GM12878 (cell line): ENCODE data around the gene ERC1. TPM values are rescaled to one million over a fixed set of nuclear protein-coding genes. Genes with fewer than 3 reads are reported as not detected.

Source experiments
- ATAC-seq: fragments of 200-7000 bp; cut with Tn5 transposase; 3 replicates; pipeline ENCODE4 v1.9.1; 2020; ENCODE audit warnings: mild to moderate bottlenecking, moderate library complexity
- BruUV-seq: library from RNA; stranded (reverse); fragments of 400-500 nt; replicated peaks from 2 replicates; lab custom pipeline; 2021; lab: Mats Ljungman, UMichigan
- CTCF ChIA-PET: fragments of 300-600 bp; sonication (Branson Sonifier 250); formaldehyde crosslinking; extraction: SDS; loops from one replicate; lab custom pipeline; 2021; ENCODE audit warnings: inconsistent platforms; lab: Yijun Ruan, JAX
- POLR2A ChIA-PET: fragments of 350-600 bp; formaldehyde crosslinking; extraction: SDS; loops from one replicate; lab custom pipeline; 2021; ENCODE audit warnings: inconsistent platforms; lab: Charles Lee
- RAD21 ChIA-PET: fragments of 300-600 bp; sonication (Branson Sonifier 250); formaldehyde crosslinking; loops from one replicate; lab custom pipeline; 2023; ENCODE audit warnings: antibody characterized with exemption; ENCODE audit not compliant: unreplicated experiment; lab: Charles Lee
- SMC1A ChIA-PET: fragments of 300-600 bp; sonication (Branson Sonifier 250); formaldehyde crosslinking; loops from one replicate; lab custom pipeline; 2023; ENCODE audit not compliant: unreplicated experiment, uncharacterized antibody; lab: Charles Lee
- DNase-seq: peaks from one replicate; pipeline ENCODE4 v3.0.0-alpha.2; 2011; ENCODE audit warnings: low read depth, low spot score
- FAIRE-seq: peaks from 3 replicates; lab custom pipeline; 2011; peaks lifted over from hg19 to GRCh38; lab: Jason Lieb, UNC
- H2AFZ ChIP-seq: 2 replicates; pipeline ENCODE4 v1.6.0; 2011; ENCODE audit warnings: low read depth, low read length, control low read depth; ENCODE audit not compliant: control insufficient read depth
- H3K27ac ChIP-seq: 2 replicates; pipeline ENCODE4 v1.5.1; 2011; ENCODE audit warnings: control low read depth; ENCODE audit not compliant: control insufficient read depth, insufficient read depth
- H3K27me3 ChIP-seq, 2 experiments: replicated peaks in 1 of 2; 2 replicates each; pipeline versions ENCODE4 v1.6.0 to v1.6.1; 2011; ENCODE audit warnings: low read length in 1 of 2; ENCODE audit not compliant: control insufficient read depth in 2 of 2, insufficient read depth in 2 of 2
- H3K36me3 ChIP-seq, 2 experiments: 2 replicates each; pipeline ENCODE4 v1.5.1; 2011; ENCODE audit warnings: low read length in 1 of 2; ENCODE audit not compliant: control insufficient read depth in 2 of 2, insufficient read depth in 2 of 2
- H3K4me1 ChIP-seq: 2 replicates; pipeline ENCODE4 v1.6.1; 2011; ENCODE audit warnings: mild to moderate bottlenecking, low read length, moderate library complexity, mixed read lengths; ENCODE audit not compliant: control insufficient read depth, insufficient read depth
- H3K4me2 ChIP-seq: 2 replicates; pipeline ENCODE4 v1.6.0; 2011; ENCODE audit warnings: control low read depth; ENCODE audit not compliant: control insufficient read depth, insufficient read depth
- H3K4me3 ChIP-seq: fragments of 200-600 bp; sonication (generic); 2 replicates; pipeline ENCODE4 v1.5.1; 2016
- H3K79me2 ChIP-seq: 2 replicates; pipeline ENCODE4 v1.6.0; 2011; ENCODE audit warnings: low read length; ENCODE audit not compliant: control insufficient read depth, insufficient read depth
- H3K9ac ChIP-seq: 2 replicates; pipeline ENCODE4 v1.8.0; 2011; ENCODE audit warnings: low read length, control low read depth, mixed read lengths; ENCODE audit not compliant: control insufficient read depth, insufficient read depth
- H3K9me3 ChIP-seq: replicated peaks from 3 replicates; pipeline ENCODE4 v1.5.1; 2011; ENCODE audit warnings: mild to moderate bottlenecking, low read length; ENCODE audit not compliant: control insufficient read depth, insufficient read depth
- H4K20me1 ChIP-seq: 2 replicates; pipeline ENCODE4 v1.6.0; 2011; ENCODE audit not compliant: control insufficient read depth, insufficient read depth
- BRCA1 ChIP-seq: IDR thresholded peaks from 2 replicates; pipeline ENCODE4 v1.6.1; 2011; ENCODE audit warnings: low read depth, low read length, improper control_type of control experiment
- HDGF ChIP-seq: fragments of 450-650 bp; IDR thresholded peaks from 2 replicates; pipeline ENCODE4 v1.6.1; 2016; ENCODE audit warnings: antibody characterized with exemption
- NBN ChIP-seq: fragments of 450-650 bp; IDR thresholded peaks from 2 replicates; pipeline ENCODE4 v1.6.1; 2016
- NR2C2 ChIP-seq: IDR thresholded peaks from 2 replicates; pipeline ENCODE4 v1.6.1; 2011; ENCODE audit warnings: borderline replicate concordance, low read depth; ENCODE audit not compliant: control insufficient read depth, insufficient read length
- SREBF1 ChIP-seq: IDR thresholded peaks from 2 replicates; pipeline ENCODE4 v1.6.1; 2012; ENCODE audit warnings: mild to moderate bottlenecking, low read length
- WGBS: methylation state at CpG from one replicate; pipeline ENCODE4 v1.1.6; 2016; ENCODE audit warnings: low lambda C conversion rate; ENCODE audit not compliant: insufficient replicate concordance, insufficient coverage; ENCODE audit errors: missing lambda C conversion rate; 5-methylcytosine and 5-hydroxymethylcytosine counted together
- in situ Hi-C: fragments of 300-500 bp; cut with MboI; formaldehyde crosslinking; loops from 9 replicates; pipeline ENCODE4 v1.14.3; 2018; ENCODE audit warnings: mixed read lengths
- intact Hi-C: fragments of 100-400 bp; cut with micrococcal nuclease; formaldehyde crosslinking; loops from one replicate; pipeline ENCODE4 v1.14.2; 2022; ENCODE audit not compliant: unreplicated experiment
- polyA plus RNA-seq, 11 experiments: library from polyadenylated mRNA; depleted of rRNA in 4 of 11; unstranded in 6 of 11; stranded (reverse) in 5 of 11; fragments of >200 nt; fragmentation: Nextera tagmentation in 4 of 11; fragmentation: Illumina TruSeq in 1 of 11; extraction: Ambion mirVana in 4 of 11; extraction: Trizol in 1 of 11; gene quantifications; 1 replicate in 1 of 11; 2 replicates in 10 of 11; pipeline versions ENCODE4 v1.2.1 to v1.2.3, GENCODE V29; 2011 to 2016; ENCODE audit warnings: inconsistent platforms in 2 of 11, missing spikeins in 2 of 11, low read depth in 1 of 11
- total RNA-seq, 4 experiments: library from RNA; depleted of rRNA in 3 of 4; stranded (reverse); fragments of >200 nt in 3 of 4; fragmentation: Illumina TruSeq in 1 of 4; extraction: Trizol in 1 of 4; gene quantifications; 2 replicates each; pipeline versions ENCODE4 v1.2.1 to v1.2.3, GENCODE V29; 2013 to 2021
- TF ChIP-seq, protein P1 (sequence below), 3 experiments: IDR thresholded peaks in 2 of 3; conservative IDR thresholded peaks in 1 of 3; 2 replicates each; pipeline ENCODE4 v1.5.1; 2011; ENCODE audit warnings: low read depth in 3 of 3, low read length in 3 of 3, mild to moderate bottlenecking in 3 of 3, control low read depth in 2 of 3, moderate library complexity in 2 of 3, inconsistent platforms in 1 of 3, mixed read lengths in 1 of 3; ENCODE audit not compliant: control insufficient read depth in 2 of 3, insufficient read depth in 1 of 3; ENCODE audit errors: extremely low read depth in 1 of 3

The ERC1 gene
- total and polyA plus RNA-seq, 10 of the 15 experiments (the other 5 are each of a cell fraction or from before 2014, with no cell fraction given), result 0.75 to 8.0 (median 5.0) TPM

DNA sequence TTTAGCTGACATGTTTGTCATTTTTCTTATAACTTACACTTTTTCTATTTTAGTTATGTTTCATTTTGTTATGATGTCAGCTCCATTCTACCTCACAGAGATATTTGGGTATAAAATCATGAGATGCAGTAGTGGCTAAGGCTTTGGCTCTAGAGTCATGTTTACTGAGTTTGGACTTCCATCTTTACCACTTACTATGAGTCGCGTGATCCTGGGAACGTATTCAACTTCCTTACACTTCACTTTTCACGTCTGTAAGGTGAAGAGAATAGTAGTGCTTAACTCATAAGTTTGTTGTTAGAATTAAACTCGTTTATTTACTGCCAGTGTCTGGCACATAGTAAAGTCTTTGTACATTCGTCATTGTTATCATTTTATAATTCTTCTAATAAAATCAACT lies 126.3 kb downstream of the ERC1 start:
- intact Hi-C loops, result loop anchor here (5.0 kb wide), 2 partner anchors 400 to 415 kb away; no protein-coding TSS in a partner anchor
- Histone ChIP-seq H2AFZ (no peak overlapping the region), H3K9me3 (no peaks in the 10 kb centered on the region), H3K4me3 (no peak overlapping the region), H3K79me2 (no peaks in the 10 kb centered on the region), H3K9ac (no peak overlapping the region), H4K20me1 (no peaks in the 10 kb centered on the region), H3K27me3 (no peaks in the 10 kb centered on the region), H3K4me1 (peaks cover 4% of the 10 kb centered on the region; the same call in 1 of the 2 replicates), H3K27ac (no peak overlapping the region), H3K36me3 (no peaks in the 10 kb centered on the region), H3K4me2 (no peak overlapping the region)
- in situ Hi-C loops, result loop anchor here (5.0 kb wide), 1 partner anchor 470 kb away; no protein-coding TSS in a partner anchor
- ChIA-PET RAD21 (interaction anchor here (0.6 to 4.0 kb wide), 86 partner anchors 9 to 823 kb away, joined by 3 to 237 read pairs (median 5); partner anchors contain the start of gene WNT5B), CTCF (interaction anchor here (0.6 to 6.4 kb wide), 120 partner anchors 8 to 849 kb away, joined by 3 to 287 read pairs (median 6); partner anchors contain the start of genes ERC1, RAD52 and WNT5B), SMC1A (interaction anchor here (0.7 to 5.8 kb wide), 94 partner anchors 9 to 822 kb away, joined by 3 to 276 read pairs (median 5); no protein-coding TSS in a partner anchor), POLR2A (interaction anchor here (0.5 to 2.6 kb wide), 9 partner anchors 48 to 486 kb away, joined by 3 to 12 read pairs (median 4); no protein-coding TSS in a partner anchor)
- no TSS peak for BruUV-seq
- no peak for ATAC-seq
- TF ChIP-seq NBN (no peak), NR2C2 (no peak), HDGF (no peak), SREBF1 (no peak), BRCA1 (no peak)
- TF ChIP-seq, protein P1, sequence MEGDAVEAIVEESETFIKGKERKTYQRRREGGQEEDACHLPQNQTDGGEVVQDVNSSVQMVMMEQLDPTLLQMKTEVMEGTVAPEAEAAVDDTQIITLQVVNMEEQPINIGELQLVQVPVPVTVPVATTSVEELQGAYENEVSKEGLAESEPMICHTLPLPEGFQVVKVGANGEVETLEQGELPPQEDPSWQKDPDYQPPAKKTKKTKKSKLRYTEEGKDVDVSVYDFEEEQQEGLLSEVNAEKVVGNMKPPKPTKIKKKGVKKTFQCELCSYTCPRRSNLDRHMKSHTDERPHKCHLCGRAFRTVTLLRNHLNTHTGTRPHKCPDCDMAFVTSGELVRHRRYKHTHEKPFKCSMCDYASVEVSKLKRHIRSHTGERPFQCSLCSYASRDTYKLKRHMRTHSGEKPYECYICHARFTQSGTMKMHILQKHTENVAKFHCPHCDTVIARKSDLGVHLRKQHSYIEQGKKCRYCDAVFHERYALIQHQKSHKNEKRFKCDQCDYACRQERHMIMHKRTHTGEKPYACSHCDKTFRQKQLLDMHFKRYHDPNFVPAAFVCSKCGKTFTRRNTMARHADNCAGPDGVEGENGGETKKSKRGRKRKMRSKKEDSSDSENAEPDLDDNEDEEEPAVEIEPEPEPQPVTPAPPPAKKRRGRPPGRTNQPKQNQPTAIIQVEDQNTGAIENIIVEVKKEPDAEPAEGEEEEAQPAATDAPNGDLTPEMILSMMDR (IDR thresholded peaks at IDR 0.05 in 2 of 3, conservative IDR thresholded peaks at IDR 0.05 in 1 of 3; ENCODE audit: control insufficient read depth in 2 of 3, extremely low read depth in 1 of 3, insufficient read depth in 1 of 3, low read depth in 3 of 3, low read length in 3 of 3), result no peak
- WGBS, result 66% methylated on average over 6 of the region's 6 CpGs
- DNase-seq, result no peak
- no peak for FAIRE-seq
